K562 (cell line): ENCODE measurements around the gene RORC. TPM values are rescaled to one million over a fixed set of nuclear protein-coding genes. Genes with fewer than 3 reads are reported as not detected.
A peak's percentile ranks its signal among the peaks of the same experiment; 100 is the strongest.

Experiments used
- CEBPZ ChIP-seq: fragments of 150-350 bp; IDR thresholded peaks from 2 replicates; pipeline ENCODE4 v1.6.1; 2014; ENCODE audit warnings: low read depth, mild to moderate bottlenecking, low read length, borderline replicate concordance
- CREB3 ChIP-seq: fragments of 450-650 bp; conservative IDR thresholded peaks from 2 replicates; pipeline ENCODE4 v1.6.1; 2016; ENCODE audit warnings: missing genetic modification characterization, low read depth, mild to moderate bottlenecking, missing compliant biosample characterization, moderate library complexity
- DMBX1 ChIP-seq: fragments of 250-450 bp; sonication (Bioruptor Pico); IDR thresholded peaks from 2 replicates; pipeline ENCODE4 v1.8.0; 2022; ENCODE audit warnings: inconsistent platforms, mild to moderate bottlenecking, moderate library complexity, borderline replicate concordance
- FOXJ3 ChIP-seq: sonication (generic); formaldehyde crosslinking; IDR thresholded peaks from 2 replicates; pipeline ENCODE4 v1.4.0; 2020; ENCODE audit warnings: mild to moderate bottlenecking, missing genetic modification reagents
- KHSRP ChIP-seq: fragments of 450-650 bp; IDR thresholded peaks from 2 replicates; pipeline ENCODE4 v1.6.1; 2017
- RB1 ChIP-seq: fragments of 450-650 bp; IDR thresholded peaks from 2 replicates; pipeline ENCODE4 v1.6.1; 2017; ENCODE audit warnings: low read depth, mild to moderate bottlenecking
- SFPQ ChIP-seq: fragments of 200-400 bp; formaldehyde crosslinking; IDR thresholded peaks from 2 replicates; pipeline ENCODE4 v1.6.1; 2017; ENCODE audit warnings: mild to moderate bottlenecking, low read depth, low read length, moderate library complexity
- THAP7 ChIP-seq: fragments of 250-450 bp; sonication (Bioruptor Pico); IDR thresholded peaks from 2 replicates; pipeline ENCODE4 v1.5.0; 2021
- ZBTB33 ChIP-seq: sonication (generic); formaldehyde crosslinking; IDR thresholded peaks from 2 replicates; pipeline ENCODE4 v1.8.1; 2023; ENCODE audit warnings: mild to moderate bottlenecking, missing genetic modification reagents
- ZBTB5 ChIP-seq: fragments of 450-650 bp; IDR thresholded peaks from 2 replicates; pipeline ENCODE4 v1.6.1; 2017; ENCODE audit warnings: antibody characterized with exemption
- ZNF134 ChIP-seq: fragments of 250-450 bp; sonication (Bioruptor Pico); conservative IDR thresholded peaks from 2 replicates; pipeline ENCODE4 v1.4.0; 2020
- polyA plus RNA-seq, 8 experiments: library from polyadenylated mRNA; depleted of rRNA in 4 of 8; stranded (reverse) in 5 of 8; unstranded in 3 of 8; fragments of >200 nt; fragmentation: Nextera tagmentation in 2 of 8; fragmentation: Illumina TruSeq in 1 of 8; extraction: Ambion mirVana in 2 of 8; extraction: Trizol in 1 of 8; gene quantifications; 2 replicates each; pipeline versions ENCODE4 v1.2.1 to v1.2.3, GENCODE V29; 2011 to 2014; ENCODE audit warnings: inconsistent platforms in 1 of 8, missing spikeins in 1 of 8
- total RNA-seq, 7 experiments: library from RNA; depleted of rRNA in 6 of 7; stranded (reverse); fragments of >200 nt in 6 of 7; fragmentation: Illumina TruSeq in 2 of 7; extraction: Trizol in 2 of 7; gene quantifications; 2 replicates each; pipeline versions ENCODE4 v1.2.1 to v1.2.3, GENCODE V29; 2011 to 2021; ENCODE audit warnings: low replicate concordance in 1 of 7
- TF ChIP-seq, protein P1 (sequence below): sonication (generic); formaldehyde crosslinking; IDR thresholded peaks from 2 replicates; pipeline ENCODE4 v1.8.0; 2022; ENCODE audit warnings: missing genetic modification reagents, mild to moderate bottlenecking, borderline replicate concordance

The RORC gene
- total and polyA plus RNA-seq, 9 of the 15 experiments (the other 6 are each of a cell fraction or from before 2014, with no cell fraction given) = not detected

DNA sequence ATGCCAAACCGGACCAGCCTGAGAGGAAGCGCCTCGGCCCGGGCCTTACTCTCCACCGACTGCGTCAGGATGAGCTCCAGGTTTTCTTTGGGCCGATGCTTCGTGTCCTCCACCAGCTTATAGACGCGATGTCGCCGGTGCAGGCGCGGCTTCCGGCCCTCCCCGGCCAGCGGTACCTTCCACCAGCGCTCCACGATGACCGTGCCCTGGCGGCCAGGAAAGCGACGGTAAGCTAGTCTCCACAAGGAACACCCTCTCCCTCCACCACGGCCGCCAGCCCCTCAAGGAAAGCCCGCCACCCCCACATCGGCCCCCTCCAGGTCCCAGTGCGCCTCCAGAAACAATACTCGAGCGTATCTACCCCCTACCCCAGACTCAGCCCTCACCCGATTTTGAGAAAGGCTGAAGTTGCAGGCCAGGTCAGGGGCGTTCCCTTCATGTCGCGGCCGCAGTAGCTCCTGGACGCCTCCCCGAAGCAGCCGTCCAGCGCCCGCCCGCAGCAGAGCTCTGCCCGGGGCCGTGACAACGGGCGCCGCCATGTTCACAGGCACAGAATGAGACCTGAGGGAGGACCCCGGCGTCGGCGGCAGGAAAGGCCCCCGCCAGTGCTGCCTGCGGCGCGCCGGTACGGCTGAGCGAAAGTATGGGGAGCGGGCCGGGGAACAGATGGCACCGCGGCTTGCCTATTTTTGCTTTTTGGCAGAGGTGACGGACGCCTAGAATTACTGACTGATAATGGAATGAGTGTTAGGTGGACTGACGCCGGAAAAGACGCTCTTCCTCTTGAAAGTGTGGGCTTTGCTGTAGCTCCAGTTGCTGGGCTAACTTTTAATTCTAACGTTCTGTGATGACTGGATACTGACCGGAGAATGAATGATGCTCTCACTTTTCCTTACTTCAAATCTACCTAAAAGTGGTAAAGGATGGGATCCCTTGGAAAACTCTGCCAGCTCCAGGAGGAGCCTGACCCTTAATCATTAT lies 68.4 kb downstream of the RORC start, which contains the start of gene MRPL9 (continued):
- TF ChIP-seq CEBPZ (no peak), SFPQ (no peak), CREB3 (0 out of 2 replicates have a peak, but pooled peaks have one; percentile 30), DMBX1 (CRISPR knock-in tag) (peak; percentile 34; the same call in 1 of the 2 replicates), THAP7 (CRISPR knock-in tag) (0 out of 2 replicates have a peak, but pooled peaks have one; percentile 18), ZBTB33 (0 out of 2 replicates have a peak, but pooled peaks have one; percentile 37), KHSRP (no peak), ZBTB5 (no peak), ZNF134 (CRISPR knock-in tag) (no peak; the same call in 1 of the 2 replicates), RB1 (peak; percentile 63), FOXJ3 (CRISPR knock-in tag) (no peak)
- TF ChIP-seq, protein P1, sequence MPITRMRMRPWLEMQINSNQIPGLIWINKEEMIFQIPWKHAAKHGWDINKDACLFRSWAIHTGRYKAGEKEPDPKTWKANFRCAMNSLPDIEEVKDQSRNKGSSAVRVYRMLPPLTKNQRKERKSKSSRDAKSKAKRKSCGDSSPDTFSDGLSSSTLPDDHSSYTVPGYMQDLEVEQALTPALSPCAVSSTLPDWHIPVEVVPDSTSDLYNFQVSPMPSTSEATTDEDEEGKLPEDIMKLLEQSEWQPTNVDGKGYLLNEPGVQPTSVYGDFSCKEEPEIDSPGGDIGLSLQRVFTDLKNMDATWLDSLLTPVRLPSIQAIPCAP (CRISPR knock-in tag) = no peak
